Measurements from ENCODE around the gene MKNK1.

- TF ChIP-seq CTCF (IDR thresholded peaks at IDR 0.05; ENCODE audit: insufficient read depth, low read length, poor library complexity, severe bottlenecking) = no peak
- TF ChIP-seq EZH2phosphoT487 (conservative IDR thresholded peaks at IDR 0.05; ENCODE audit: low read length) = no peak
Measured at GRCh38 chr1:46538147-46538546, 65.9 kb downstream of the MKNK1 start.
